Measurements from ENCODE around the gene SLC25A42.

The SLC25A42 gene

GRCh38 chr19:19051478-19052213, 12.1 kb upstream of the SLC25A42 start:
- no peak for DNase-seq (ENCODE audit: low read depth in 2 of 2)

GRCh38 chr19:19052921-19053320, 10.9 kb upstream of the SLC25A42 start:
- no peak for DNase-seq (ENCODE audit: low read depth in 2 of 2)

- no peak for DNase-seq (ENCODE audit: low read depth in 2 of 2)
Measured at GRCh38 chr19:19053508-19054314, 10.1 kb upstream of the SLC25A42 start.

- no peak for DNase-seq (ENCODE audit: low read depth in 2 of 2)
Measured at GRCh38 chr19:19054315-19054938, 9.4 kb upstream of the SLC25A42 start.

GRCh38 chr19:19054939-19055440, 8.8 kb upstream of the SLC25A42 start:
- DNase-seq (ENCODE audit: low read depth in 2 of 2), result no peak

GRCh38 chr19:19055701-19056100, 8.1 kb upstream of the SLC25A42 start:
- DNase-seq (ENCODE audit: low read depth in 2 of 2), result no peak

GRCh38 chr19:19056636-19057275, 7.0 kb upstream of the SLC25A42 start:
- no peak for DNase-seq (ENCODE audit: low read depth in 2 of 2)

GRCh38 chr19:19057317-19057716, 6.5 kb upstream of the SLC25A42 start:
- DNase-seq (ENCODE audit: low read depth in 2 of 2), result no peak

- DNase-seq (ENCODE audit: low read depth in 2 of 2), result no peak
Measured at GRCh38 chr19:19057720-19058119, 6.1 kb upstream of the SLC25A42 start.

GRCh38 chr19:19059018-19059836, 4.6 kb upstream of the SLC25A42 start:
- no peak for DNase-seq (ENCODE audit: low read depth in 2 of 2)

GRCh38 chr19:19059837-19060611, 3.8 kb upstream of the SLC25A42 start:
- DNase-seq (ENCODE audit: low read depth in 2 of 2), result no peak

- no peak for DNase-seq (ENCODE audit: low read depth in 2 of 2)
Measured at GRCh38 chr19:19061506-19061905, 2.3 kb upstream of the SLC25A42 start.

GRCh38 chr19:19062454-19063182, 1.2 kb upstream of the SLC25A42 start:
- DNase-seq (ENCODE audit: low read depth in 2 of 2), result no peak

GRCh38 chr19:19064098-19064722, 416 bp downstream of the SLC25A42 start:
- no peak for DNase-seq (ENCODE audit: low read depth in 2 of 2)

- DNase-seq (ENCODE audit: low read depth in 2 of 2), result no peak
Measured at GRCh38 chr19:19064811-19065745, 1.3 kb downstream of the SLC25A42 start.

GRCh38 chr19:19067276-19068072, 3.7 kb downstream of the SLC25A42 start:
- DNase-seq (ENCODE audit: low read depth in 2 of 2), result no peak
